Endothelial cell of umbilical vein (primary cell): ENCODE results near the gene CMIP.

Experiments used
- CTCF ChIP-seq, 2 donors: IDR thresholded peaks; 1 replicate in 1 of 2; 2 replicates in 1 of 2; pipeline ENCODE4 v1.5.1; 2011; ENCODE audit warnings: low read length in 2 of 2, mild to moderate bottlenecking in 2 of 2, moderate library complexity in 2 of 2, control low read depth in 1 of 2, inconsistent platforms in 1 of 2, low read depth in 1 of 2; ENCODE audit not compliant: insufficient read depth in 1 of 2; ENCODE audit errors: extremely low read depth in 1 of 2
- EZH2 ChIP-seq: IDR thresholded peaks from 2 replicates; pipeline ENCODE4 v1.6.1; 2012; ENCODE audit warnings: borderline replicate concordance, low read depth, mild to moderate bottlenecking, moderate library complexity, low read length, inconsistent platforms; ENCODE audit not compliant: severe bottlenecking
- POLR2AphosphoS5 ChIP-seq: IDR thresholded peaks from 2 replicates; pipeline ENCODE4 v1.6.1; 2012; ENCODE audit warnings: low read depth, mild to moderate bottlenecking, control low read depth, low read length, moderate library complexity; ENCODE audit not compliant: insufficient read depth

GRCh38 chr16:81606039-81606438 lies 161.4 kb downstream of the CMIP start:
- TF ChIP-seq CTCF (IDR thresholded peaks at IDR 0.05; ENCODE audit: extremely low read depth in 1 of 2, insufficient read depth in 1 of 2, low read depth in 1 of 2, low read length in 2 of 2): no peak
- TF ChIP-seq POLR2AphosphoS5: no peak
- no peak for TF ChIP-seq EZH2
